Sigmoid colon (tissue), 4 donors: ENCODE data around the gene SLC22A2.

Source experiments
- POLR2A ChIP-seq, 2 donors: fragments of 450-650 bp; IDR thresholded peaks; one replicate each; pipeline ENCODE4 v1.6.1; 2016; ENCODE audit warnings: antibody characterized with exemption in 2 of 2, mild to moderate bottlenecking in 2 of 2, moderate library complexity in 2 of 2
- POLR2AphosphoS5 ChIP-seq, 4 donors: sonication (generic); formaldehyde crosslinking; IDR thresholded peaks; one replicate each; pipeline ENCODE4 v1.6.1; 2017; ENCODE audit warnings: antibody characterized with exemption in 4 of 4
- TF ChIP-seq, protein P1 (sequence below), 4 experiments: fragments of 450-650 bp in 3 of 4; fragments of 200-600 bp in 1 of 4; IDR thresholded peaks; one replicate each; pipeline ENCODE4 v1.5.1; 2016 to 2019; ENCODE audit warnings: antibody characterized with exemption in 4 of 4, mild to moderate bottlenecking in 3 of 4, moderate library complexity in 2 of 4

DNA sequence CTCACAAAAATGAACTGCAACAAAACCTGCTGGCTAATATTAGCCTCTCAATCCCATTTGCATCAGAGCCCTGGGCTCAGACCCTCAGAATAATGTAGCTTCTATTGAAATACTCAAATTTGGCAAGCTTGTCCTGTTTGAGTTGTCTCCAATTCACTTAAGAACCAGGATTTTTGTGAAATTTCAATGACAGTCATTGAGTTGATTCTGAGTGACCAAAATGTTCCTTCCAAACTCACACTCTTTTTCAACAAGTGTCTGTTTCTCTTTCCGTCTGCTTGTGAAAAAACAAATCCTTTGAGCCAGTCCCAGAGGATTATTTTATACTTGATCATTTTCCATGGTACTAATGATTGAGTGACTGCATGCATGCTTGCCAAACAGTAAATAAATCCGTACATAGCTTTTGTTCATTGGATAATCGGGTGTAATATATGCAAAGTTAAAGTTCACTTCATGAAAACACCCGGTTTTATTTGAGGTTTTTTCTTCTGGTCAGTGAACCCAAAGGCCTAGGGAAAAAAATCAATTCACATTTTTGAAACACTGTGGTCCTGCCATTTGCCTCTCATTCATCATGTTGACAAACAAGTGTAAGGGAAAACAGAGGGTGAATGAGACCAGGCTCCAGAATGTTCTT is 16.4 kb upstream of the SLC22A2 start:
- TF ChIP-seq, protein P1, sequence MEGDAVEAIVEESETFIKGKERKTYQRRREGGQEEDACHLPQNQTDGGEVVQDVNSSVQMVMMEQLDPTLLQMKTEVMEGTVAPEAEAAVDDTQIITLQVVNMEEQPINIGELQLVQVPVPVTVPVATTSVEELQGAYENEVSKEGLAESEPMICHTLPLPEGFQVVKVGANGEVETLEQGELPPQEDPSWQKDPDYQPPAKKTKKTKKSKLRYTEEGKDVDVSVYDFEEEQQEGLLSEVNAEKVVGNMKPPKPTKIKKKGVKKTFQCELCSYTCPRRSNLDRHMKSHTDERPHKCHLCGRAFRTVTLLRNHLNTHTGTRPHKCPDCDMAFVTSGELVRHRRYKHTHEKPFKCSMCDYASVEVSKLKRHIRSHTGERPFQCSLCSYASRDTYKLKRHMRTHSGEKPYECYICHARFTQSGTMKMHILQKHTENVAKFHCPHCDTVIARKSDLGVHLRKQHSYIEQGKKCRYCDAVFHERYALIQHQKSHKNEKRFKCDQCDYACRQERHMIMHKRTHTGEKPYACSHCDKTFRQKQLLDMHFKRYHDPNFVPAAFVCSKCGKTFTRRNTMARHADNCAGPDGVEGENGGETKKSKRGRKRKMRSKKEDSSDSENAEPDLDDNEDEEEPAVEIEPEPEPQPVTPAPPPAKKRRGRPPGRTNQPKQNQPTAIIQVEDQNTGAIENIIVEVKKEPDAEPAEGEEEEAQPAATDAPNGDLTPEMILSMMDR (IDR thresholded peaks at IDR 0.05), result no peak
- TF ChIP-seq POLR2AphosphoS5 (IDR thresholded peaks at IDR 0.05) (no peak), POLR2A (IDR thresholded peaks at IDR 0.05) (no peak)
